NAMALWA (cell line): ENCODE results near the gene ACHE.
A peak's percentile ranks its signal among the peaks of the same experiment; 100 is the strongest.

Experiments used
- DNase-seq: peaks from one replicate; pipeline ENCODE4 v3.0.0-alpha.2; 2015; ENCODE audit warnings: low spot score

The ACHE gene

GRCh38 chr7:100896732-100897608 is 1.3 kb upstream of the ACHE start:
- peak; percentile 69 for DNase-seq

DNA sequence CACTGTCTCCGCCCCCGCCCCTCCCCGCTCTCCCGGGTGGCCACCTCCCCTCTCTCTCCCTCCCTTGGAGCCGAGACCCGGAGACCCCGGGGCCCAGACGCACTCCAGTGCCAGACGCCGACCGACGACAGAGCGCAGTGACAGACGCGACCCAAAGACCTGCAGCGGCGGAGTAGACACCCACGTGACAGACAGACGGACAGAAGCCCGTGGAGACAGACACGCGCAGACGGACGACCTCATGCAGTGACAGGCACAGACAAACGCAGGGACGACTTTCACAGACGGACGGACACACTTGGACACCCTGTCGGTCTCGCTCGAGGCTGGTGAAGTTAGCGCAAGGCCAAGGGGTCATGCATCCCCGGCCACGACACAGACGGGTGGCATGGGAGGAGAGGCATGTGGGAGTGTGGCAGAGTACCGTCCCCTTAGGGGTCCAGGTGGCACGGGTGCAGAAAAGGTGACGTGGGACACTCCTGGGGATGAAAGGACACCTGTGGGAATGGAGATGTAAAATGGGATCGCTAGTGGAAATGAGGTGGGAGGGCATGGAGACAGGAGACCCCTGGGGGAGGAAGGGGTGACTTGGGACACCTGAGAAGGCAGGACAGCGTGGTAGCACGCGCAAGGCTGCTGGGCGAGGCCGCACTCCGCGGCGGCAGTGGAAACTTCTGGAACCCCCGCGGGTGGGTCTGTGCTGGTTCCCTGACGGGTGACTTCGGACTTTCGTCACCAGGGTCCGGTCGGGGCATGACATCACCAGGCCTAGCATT is 456 bp upstream of the ACHE start:
- peak; percentile 38 for DNase-seq

GRCh38 chr7:100894860-100895700 is 608 bp downstream of the ACHE start:
- DNase-seq = peak; percentile 75

DNA sequence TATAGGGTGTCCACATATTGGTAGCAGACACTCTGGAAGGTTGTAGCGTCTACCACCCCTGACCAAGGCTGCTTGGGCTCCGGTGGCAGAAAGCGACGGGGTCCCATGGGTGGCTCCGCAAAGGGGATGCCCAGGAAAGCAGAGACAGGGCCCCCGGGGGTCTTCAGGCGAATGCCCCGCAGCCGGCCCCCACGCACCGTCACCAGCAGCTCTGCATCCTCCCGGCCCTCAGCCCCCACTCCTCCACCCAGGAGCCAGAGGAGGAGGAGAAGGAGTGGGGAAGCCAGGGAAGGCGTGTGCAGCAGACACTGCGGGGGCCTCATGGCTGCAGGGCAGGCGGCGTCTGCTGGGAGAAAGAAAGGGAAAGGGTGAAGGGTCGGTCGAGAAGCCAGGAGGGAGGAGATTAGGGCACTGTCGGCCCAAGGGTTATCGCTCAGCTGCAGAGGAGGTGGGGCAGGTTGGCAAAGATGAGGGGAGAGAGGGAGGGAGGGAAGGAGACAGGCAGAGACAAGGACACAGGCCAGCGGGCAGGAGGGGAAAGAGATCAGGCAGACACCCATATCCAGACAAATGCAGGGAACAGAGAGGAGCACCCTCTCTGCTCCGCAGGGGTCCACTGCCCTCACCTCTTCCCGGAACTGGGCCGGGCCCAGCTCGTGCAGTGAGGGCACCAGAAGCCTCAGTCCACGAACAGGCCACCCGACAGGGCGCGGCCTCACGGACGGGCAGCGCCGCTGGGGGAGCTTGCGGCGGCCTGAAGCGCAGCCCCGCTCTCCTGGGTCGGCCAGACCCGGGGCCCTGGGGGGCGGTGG is 1.6 kb downstream of the ACHE start:
- DNase-seq = peak; percentile 23

DNA sequence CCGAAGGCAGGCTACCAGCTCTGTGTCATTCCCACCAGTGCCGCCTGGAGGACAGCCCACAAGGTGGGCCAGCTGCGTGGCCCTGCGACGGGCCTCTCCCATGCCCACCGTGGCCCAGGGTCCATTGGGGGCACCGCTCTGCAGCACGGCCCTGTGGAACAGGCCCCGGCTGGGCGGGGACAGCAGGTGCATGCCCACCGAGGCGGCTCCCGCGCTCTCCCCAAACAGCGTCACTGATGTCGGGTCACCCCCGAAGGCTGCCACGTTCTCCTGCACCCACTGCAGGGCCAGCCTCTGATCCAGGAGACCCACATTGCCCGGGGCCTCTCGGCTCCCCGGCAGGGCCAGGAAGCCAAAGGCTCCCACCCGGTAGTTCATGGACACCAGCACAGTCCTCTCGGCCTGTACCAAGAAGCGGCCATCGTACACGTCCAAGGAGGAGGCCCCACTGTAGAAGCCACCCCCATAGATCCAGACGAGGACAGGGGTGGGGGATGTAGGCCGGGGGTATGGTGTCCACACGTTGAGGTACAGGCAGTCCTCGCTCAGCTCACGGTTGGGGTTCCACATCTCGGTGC is 2.3 kb downstream of the ACHE start:
- DNase-seq = no peak

GRCh38 chr7:100892364-100893317 is 3.0 kb downstream of the ACHE start:
- no peak for DNase-seq

DNA sequence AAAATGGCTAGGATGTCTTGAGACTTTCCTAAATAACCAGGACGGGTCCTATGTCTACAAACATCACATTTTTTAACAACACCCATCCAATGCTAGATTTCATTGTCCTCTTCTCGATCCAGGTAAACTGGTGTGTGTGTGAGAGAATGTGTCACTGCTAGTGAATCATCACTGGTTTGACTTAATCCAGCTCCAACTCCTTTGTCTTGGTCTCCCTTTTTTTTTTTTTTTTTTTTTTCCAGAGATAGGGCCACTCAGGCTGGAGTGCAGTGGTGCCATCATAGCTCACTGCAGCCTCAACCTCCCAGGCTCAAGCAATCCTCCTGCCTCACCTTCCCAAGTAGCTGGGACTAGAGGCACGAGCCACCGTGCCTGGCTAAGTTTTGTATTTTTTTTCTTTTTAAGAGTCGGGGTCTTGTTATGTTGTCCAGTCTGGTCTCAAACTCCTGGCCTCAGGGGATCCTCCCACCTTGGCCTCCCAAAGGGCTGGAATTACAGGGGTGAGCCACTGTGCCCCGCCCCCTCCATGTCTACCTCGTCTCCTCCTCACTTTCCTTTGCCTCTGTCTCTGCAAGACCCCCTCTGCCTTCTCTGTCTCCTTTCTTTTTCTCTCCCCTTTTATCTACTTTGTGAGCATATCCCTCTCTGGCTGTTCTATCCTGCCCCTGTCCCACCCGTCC is 4.0 kb downstream of the ACHE start:
- DNase-seq = no peak

DNA sequence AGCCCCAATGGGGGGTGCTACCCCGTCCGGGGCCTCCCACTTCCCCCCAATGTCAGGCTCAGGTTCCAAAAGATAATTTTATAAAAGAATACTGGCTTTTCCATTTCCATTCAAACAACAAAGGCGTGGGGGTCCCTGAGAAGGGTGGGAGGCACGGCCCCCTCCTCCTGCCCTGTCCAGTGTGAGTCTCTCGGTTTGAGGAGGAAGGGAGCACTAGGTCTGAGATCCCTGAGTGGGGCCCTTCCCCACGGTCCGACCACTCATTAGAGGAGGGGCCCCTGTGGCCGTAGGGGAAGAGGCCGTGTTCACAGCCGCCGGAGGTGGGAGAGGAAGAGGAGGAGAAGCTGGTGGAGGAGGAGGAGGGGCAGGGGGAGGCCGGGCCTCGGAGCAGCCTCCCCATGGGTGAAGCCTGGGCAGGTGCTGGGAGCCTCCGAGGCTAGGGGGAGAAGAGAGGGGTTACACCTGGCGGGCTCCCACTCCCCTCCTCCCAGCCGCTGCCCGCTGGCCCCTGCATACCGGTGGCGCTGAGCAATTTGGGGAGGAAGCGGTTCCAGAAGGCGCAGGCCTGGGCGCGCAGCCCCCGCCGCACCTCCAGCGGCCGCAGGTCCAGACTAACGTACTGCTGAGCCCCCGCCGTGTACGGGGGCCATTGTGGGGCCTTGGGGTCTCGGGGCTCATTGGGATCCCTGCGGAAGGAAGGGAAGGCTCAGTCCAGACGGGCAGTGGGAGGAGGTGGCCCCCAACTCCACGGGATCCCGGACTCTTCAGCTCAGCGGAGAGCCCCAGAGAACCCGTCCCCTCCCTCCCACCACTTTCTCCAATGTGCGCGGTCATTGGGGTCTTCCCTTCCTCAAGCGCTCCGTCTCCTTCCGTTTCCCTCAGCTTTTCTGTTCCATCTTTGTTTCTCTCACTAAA is 4.8 kb downstream of the ACHE start:
- no peak for DNase-seq

DNA sequence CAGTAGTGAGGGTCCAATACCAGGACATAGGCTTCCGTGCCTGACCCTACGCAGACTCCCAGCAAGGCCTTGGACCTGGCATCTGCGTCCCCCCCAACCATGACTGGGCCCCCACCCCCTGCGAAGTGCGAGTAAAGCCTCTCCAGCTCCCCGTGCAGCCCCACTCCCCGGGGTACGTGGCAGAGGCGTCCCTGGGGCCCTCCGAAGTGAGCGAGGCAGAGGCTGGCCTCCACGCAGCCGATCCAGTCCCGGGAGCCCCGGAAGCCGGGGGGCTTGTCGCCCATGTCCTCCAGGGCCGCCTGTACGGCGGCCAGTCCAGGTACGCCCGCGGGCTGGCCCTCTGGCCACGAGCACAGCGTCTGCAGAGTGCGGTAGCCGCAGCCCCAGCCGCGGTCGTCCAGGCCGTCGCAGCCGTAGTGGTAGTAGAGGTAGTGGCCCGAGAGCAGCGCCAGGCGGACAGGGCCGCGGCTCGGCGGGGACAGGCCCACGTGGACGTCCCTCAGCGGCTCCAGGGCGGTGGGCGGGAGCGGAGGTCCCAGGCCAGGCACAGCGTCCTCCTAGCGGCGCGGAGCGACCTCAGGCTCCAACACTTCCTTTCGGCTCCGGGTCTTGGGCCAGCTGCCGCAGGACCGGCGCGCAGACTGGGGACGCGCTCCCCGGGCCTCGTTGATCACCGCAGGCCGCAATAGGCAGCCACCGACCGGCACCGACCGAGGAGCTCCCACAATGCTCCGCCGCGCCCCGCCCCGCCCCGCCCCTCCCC is 6.5 kb downstream of the ACHE start, which contains the start of gene UFSP1:
Gene UFSP1, minus strand, starts transcription at position 728 of the 763 bp plus-strand sequence. Its CDS starts 444 bp downstream, at position 284.
- DNase-seq = no peak

GRCh38 chr7:100888291-100888987 is 7.2 kb downstream of the ACHE start:
- no peak for DNase-seq

DNA sequence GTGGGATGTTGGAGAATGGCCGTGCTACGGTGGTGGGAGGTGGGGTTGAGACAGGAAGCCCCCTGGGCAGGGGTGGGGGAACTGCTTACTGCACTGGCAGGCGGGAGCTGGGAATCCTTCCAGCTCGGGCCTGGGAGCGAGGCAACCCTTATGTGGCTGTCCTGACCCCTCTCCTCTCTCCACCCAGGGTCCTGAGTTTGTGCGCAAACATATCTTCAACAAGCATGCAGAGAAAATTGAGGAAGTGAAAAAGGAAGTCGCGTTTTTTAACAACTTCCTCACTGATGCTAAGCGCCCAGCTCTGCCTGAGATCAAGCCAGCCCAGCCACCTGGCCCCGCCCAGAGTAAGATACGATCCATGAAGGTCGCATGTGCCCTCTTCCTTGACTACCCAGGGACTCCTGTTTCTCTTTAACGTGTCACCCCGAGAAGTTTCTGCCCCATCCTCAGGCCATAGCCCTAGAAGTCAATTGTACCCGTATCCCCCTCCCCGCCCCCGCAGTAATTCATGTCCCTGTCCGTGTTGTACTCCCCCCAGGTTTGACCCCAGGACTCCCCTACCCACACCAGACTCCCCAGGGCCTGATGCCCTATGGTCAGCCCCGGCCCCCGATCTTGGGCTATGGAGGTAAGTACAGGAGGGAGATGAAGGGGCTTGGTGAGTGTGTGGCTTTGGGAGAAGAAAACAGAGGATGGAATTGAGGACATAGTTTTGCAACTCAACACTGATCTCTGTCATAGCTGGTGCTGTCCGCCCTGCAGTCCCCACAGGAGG is 8.0 kb downstream of the ACHE start:
- DNase-seq = peak; percentile 96

GRCh38 chr7:100886936-100887515 is 8.7 kb downstream of the ACHE start:
- DNase-seq = no peak

GRCh38 chr7:100886142-100886935 is 9.3 kb downstream of the ACHE start:
- DNase-seq = no peak

DNA sequence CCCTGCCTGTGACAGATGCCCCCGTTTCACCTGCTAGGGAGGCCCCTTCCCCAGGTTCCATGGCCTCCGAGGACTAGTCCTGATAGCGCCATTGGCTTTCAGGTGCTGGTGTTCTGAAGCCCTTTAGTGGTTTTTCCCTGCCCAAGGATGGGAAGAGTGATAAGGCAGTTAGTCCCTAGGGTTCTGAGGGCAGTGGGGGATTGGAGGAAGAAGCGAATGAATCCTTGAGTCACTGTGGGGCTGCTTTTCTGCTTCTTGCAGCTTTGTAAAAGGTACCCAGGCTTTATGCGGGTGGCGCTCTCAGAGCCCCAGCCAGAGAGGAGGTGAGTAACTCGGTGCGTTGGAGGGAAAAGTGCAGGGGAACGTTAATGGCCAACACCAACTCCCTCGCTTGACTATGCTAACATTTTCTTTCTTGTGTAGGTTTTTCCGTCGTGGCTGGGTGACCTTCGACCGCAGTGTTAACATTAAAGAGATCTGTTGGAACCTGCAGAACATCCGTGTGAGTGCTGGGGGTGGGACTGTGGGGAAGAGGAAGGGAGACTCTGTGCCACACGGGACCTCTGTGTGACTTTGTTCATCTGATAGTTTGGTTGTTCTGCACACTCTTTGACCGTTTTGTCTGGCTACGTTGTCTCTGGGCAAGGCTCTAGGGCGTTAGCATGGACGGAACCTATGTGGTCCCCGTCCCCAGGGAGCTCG is 10.1 kb downstream of the ACHE start:
- no peak for DNase-seq
